ENCODE results near the gene RGS19.

RGS19 gene

DNA sequence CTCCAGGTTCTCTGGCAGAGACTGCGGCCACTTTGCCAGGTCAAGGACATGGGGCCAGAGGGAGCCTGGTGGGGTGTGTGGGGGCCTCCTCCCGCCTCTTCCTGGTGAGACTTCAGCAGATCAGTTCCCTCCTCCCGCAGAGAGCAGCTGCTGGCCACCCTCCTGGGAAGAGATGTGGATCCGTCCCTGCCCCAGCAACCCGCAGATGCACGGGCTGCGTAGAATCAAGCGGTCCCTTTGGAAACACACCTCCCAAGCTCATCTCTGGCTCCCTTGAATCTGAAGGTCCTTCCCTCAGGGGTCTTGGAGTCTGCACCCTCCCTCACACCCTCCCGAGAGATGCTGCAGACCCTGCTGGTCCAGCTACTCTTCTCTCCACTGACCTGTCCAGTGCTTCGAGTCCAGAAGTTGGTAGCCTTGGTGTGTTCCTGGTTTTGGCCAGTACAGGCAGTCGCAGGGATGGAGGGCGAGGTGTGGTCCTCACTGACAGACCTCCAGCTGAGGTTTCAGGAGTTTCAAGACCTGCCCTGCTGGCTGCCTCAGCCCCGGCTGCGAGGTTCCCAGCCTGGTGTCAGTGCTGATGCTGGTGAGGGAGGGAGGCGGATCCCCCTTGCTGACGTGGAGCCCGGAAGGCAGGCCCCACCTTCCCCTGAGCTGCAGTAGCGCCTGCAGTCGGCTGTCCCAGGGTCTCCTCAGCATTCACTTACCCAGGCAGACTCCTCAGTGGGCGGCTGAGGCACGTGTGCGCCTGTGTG lies 27.8 kb upstream of the RGS19 start, which contains the start of gene NPBWR2:
NPBWR2 (minus strand) TSS at position 585 of the 755 bp plus-strand sequence. CDS start 734 bp downstream, outside the sequence.
- DNase-seq (ENCODE audit: low read depth, low spot score), result no peak
- in situ Hi-C loops (cut with HindIII; ENCODE audit: low sequenced_read_pairs), result no loop called here
- H3K4me3 ChIP-seq (ENCODE audit: low read depth, low read length), result no peak within 1 kb of the TSS
- TF ChIP-seq, protein P1, sequence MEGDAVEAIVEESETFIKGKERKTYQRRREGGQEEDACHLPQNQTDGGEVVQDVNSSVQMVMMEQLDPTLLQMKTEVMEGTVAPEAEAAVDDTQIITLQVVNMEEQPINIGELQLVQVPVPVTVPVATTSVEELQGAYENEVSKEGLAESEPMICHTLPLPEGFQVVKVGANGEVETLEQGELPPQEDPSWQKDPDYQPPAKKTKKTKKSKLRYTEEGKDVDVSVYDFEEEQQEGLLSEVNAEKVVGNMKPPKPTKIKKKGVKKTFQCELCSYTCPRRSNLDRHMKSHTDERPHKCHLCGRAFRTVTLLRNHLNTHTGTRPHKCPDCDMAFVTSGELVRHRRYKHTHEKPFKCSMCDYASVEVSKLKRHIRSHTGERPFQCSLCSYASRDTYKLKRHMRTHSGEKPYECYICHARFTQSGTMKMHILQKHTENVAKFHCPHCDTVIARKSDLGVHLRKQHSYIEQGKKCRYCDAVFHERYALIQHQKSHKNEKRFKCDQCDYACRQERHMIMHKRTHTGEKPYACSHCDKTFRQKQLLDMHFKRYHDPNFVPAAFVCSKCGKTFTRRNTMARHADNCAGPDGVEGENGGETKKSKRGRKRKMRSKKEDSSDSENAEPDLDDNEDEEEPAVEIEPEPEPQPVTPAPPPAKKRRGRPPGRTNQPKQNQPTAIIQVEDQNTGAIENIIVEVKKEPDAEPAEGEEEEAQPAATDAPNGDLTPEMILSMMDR (IDR thresholded peaks at IDR 0.05; ENCODE audit: low read depth, low read length), result no peak

DNA sequence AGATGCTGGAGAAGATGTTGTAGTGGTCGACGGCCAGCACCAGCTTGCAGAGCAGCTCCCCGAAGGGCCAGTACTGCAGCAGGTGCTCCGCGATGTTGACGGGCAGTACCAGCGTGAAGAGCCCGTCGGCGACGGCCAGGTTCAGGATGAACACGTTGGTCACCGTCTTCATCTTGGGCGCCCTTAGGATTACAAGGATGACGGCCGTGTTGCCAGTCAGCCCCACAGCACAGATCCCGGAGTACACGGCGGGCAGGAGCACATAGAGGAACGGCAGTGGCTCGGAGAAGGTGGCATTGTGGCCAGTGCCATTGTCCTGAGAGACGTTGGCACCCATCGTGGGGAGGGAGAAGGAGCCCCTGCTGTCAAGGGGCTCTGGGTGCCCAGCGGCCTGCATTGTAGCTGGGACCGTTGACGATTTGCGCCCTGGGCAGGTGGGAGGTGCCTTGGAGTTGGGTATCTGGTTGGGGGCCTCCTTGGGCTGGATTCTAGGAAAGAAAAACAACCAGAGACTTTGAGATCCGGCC lies 27.2 kb upstream of the RGS19 start:
- no peak for DNase-seq (ENCODE audit: low read depth, low spot score)
- TF ChIP-seq, protein P1 (IDR thresholded peaks at IDR 0.05; ENCODE audit: low read depth, low read length), result no peak
- H3K4me3 ChIP-seq (ENCODE audit: low read depth, low read length), result no peak overlapping the region
- in situ Hi-C loops (cut with HindIII; ENCODE audit: low sequenced_read_pairs), result no loop called here

DNA sequence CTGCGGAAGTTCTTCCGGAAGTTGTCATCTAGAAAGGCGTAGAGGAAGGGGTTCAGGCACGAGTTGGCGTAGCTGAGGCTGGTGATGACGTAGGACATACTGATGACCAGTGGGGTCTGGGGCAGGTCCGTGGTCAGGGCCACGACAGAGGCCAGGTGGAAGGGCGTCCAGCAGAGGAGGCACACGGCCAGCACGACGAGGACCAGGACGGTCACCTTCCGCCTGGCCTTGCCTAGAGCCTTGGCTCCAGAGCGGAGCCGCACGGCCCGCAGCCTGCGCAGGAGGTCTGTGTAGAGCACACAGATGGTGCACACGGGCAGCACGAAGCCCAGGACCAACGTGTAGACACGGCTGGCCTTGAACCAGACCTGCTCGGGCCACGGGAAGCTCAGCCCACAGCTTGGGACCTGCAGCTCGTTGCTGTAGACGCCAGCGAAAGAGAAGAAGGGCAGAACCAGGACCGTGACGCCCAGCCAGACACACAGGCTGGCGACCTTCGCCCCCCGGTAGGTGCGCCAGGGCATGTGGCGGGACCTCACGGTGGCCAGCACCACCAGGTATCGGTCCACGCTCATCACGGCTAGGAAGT lies 26.6 kb upstream of the RGS19 start:
- no peak overlapping the region for H3K4me3 ChIP-seq (ENCODE audit: low read depth, low read length)
- no peak for DNase-seq (ENCODE audit: low read depth, low spot score)
- TF ChIP-seq, protein P1 (IDR thresholded peaks at IDR 0.05; ENCODE audit: low read depth, low read length), result no peak
- in situ Hi-C loops (cut with HindIII; ENCODE audit: low sequenced_read_pairs), result no loop called here

DNA sequence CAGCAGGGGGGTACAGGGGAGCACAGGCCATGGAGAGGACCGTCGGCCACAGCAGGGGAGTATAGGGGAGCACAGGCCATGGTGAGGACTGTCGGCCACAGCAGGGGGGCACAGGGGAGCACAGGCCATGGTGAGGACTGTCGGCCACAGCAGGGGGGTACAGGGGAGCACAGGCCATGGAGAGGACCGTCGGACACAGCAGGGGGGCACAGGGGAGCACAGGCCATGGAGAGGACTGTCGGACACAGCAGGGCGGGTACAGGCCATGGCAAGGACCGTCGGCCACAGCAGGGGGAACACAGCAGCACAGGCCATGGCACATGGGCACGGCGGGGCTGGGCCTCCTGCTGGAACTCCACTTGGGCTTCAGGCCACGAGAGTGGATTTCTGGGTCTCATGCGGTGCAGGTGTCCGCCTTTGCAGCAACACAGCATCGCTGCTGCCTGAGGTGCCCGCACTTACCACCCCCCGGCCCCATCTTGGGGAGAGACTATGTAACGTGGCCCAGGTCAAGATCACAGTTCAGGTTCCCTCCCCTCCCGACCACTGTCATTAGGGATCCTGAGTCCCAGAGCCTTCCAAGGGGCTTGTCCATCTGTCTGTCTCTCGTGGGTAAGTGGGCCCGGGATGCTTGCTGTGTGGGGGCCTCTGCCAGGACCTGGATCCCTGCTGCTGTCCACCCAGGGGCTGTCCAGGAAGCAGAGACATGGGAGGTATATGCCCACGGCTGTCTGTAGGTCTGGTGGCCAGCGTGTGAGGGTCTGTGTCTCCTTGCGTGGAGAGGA lies 25.5 kb upstream of the RGS19 start:
- no peak for DNase-seq (ENCODE audit: low read depth, low spot score)
- in situ Hi-C loops (cut with HindIII; ENCODE audit: low sequenced_read_pairs), result no loop called here
- H3K4me3 ChIP-seq (ENCODE audit: low read depth, low read length), result no peak overlapping the region
- TF ChIP-seq, protein P1 (IDR thresholded peaks at IDR 0.05; ENCODE audit: low read depth, low read length), result no peak

DNA sequence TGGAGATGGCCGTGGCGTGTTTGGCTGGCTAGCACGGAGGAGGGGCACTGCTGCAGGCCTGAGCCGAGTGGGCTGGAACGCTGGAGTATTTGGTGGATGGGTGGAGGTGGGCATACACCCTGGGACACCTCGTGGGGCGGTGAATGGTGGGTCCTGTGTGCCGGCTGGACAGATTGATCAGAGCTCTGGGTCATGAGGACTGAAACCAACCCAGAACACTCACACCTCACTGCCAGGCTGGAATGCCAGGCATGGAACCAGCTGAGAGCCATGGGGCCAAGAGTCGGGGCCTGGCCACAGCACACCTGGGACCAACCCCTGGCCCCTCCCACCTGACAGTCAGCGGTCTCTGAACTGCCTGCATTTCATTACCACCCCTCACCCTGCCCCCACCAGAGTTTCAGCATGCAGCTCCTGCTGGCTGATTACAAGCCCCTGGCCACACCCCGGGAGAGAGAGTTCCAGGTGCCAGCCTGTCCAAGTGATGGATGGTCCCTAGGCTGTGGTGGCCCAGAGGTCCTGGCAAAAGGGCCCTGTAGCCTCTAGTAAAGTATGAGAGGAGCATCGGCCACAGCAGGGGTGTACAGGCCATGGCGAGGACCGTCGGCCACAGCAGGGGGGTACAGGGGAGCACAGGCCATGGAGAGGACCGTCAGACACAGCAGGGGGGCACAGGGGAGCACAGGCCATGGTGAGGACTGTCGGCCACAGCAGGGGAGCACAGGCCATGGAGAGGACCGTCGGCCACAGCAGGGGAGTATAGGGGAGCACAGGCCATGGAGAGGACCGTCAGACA lies 24.8 kb upstream of the RGS19 start:
- DNase-seq (ENCODE audit: low read depth, low spot score), result no peak
- H3K4me3 ChIP-seq (ENCODE audit: low read depth, low read length), result no peak overlapping the region
- in situ Hi-C loops (cut with HindIII; ENCODE audit: low sequenced_read_pairs), result no loop called here
- TF ChIP-seq, protein P1 (IDR thresholded peaks at IDR 0.05; ENCODE audit: low read depth, low read length), result no peak
